Endothelial cell of umbilical vein (primary cell): Measurements from ENCODE around the gene PTGER3. TPM values are rescaled to one million over a fixed set of nuclear protein-coding genes. Genes with fewer than 3 reads are reported as not detected.

Experiments
- BruUV-seq: library from RNA; stranded (reverse); fragments of 400-500 nt; replicated peaks from 2 replicates; lab custom pipeline; 2021; lab: Mats Ljungman, UMichigan
- CTCF ChIA-PET: fragments of 300-600, 350-600 bp; sonication (Branson Sonifier 250); formaldehyde crosslinking; loops from one replicate; lab custom pipeline; 2021; ENCODE audit warnings: antibody characterized with exemption, inconsistent platforms; lab: Charles Lee
- POLR2A ChIA-PET: fragments of 300-600, 350-600 bp; sonication (Branson Sonifier 250); formaldehyde crosslinking; loops from one replicate; lab custom pipeline; 2021; ENCODE audit warnings: antibody characterized with exemption, inconsistent platforms; lab: Charles Lee
- DNase-seq: peaks from one replicate; pipeline ENCODE4 v3.0.0-alpha.2; 2011; ENCODE audit warnings: low read depth, low spot score
- FAIRE-seq: peaks from 2 replicates; lab custom pipeline; 2011; peaks lifted over from hg19 to GRCh38; lab: Jason Lieb, UNC
- H2AFZ ChIP-seq: 2 replicates; pipeline ENCODE4 v1.6.0; 2012; ENCODE audit warnings: low read depth, low read length, control low read depth, inconsistent platforms
- H3K27ac ChIP-seq: 2 replicates; pipeline ENCODE4 v1.5.1; 2011; ENCODE audit warnings: low read depth, mild to moderate bottlenecking, control low read depth, low read length, moderate library complexity; ENCODE audit not compliant: insufficient read depth
- H3K27me3 ChIP-seq, 2 experiments: 2 replicates each; pipeline versions ENCODE4 v1.6.0 to v1.6.1; 2011; ENCODE audit warnings: low read length in 2 of 2, mixed read lengths in 1 of 2; ENCODE audit not compliant: control insufficient read depth in 2 of 2, insufficient read depth in 2 of 2
- H3K36me3 ChIP-seq, 2 experiments: 2 replicates in 1 of 2; 3 replicates in 1 of 2; pipeline ENCODE4 v1.5.1; 2011; ENCODE audit warnings: low read length in 2 of 2, mild to moderate bottlenecking in 1 of 2, moderate library complexity in 1 of 2; ENCODE audit not compliant: control insufficient read depth in 2 of 2, insufficient read depth in 2 of 2; ENCODE audit errors: extremely low read depth in 1 of 2
- H3K4me1 ChIP-seq: 3 replicates; pipeline ENCODE4 v1.5.1; 2011; ENCODE audit warnings: mild to moderate bottlenecking, low read length; ENCODE audit not compliant: control insufficient read depth, insufficient read depth; ENCODE audit errors: extremely low read depth
- H3K4me2 ChIP-seq: 2 replicates; pipeline ENCODE4 v1.6.1; 2011; ENCODE audit warnings: low read length, control low read depth, mixed read lengths; ENCODE audit not compliant: insufficient read depth
- H3K4me3 ChIP-seq, 3 experiments: fragments of 200-600 bp in 1 of 3; sonication (generic), shearing (Covaris generic) in 1 of 3; replicated peaks in 1 of 3; 2 replicates each; pipeline ENCODE4 v1.5.1; 2011 to 2016; ENCODE audit warnings: control low read depth in 3 of 3, low read length in 3 of 3, mild to moderate bottlenecking in 2 of 3, inconsistent platforms in 1 of 3, low read depth in 1 of 3, moderate library complexity in 1 of 3; ENCODE audit not compliant: insufficient read depth in 1 of 3
- H3K79me2 ChIP-seq: 2 replicates; pipeline ENCODE4 v1.6.0; 2012; ENCODE audit warnings: low read length, inconsistent platforms; ENCODE audit not compliant: control insufficient read depth, insufficient read depth
- H3K9ac ChIP-seq: replicated peaks from 2 replicates; pipeline ENCODE3; 2011; ENCODE audit warnings: low read length, control low read depth; ENCODE audit not compliant: insufficient read depth; ENCODE audit errors: extremely low read depth
- H3K9me1 ChIP-seq: replicated peaks from 3 replicates; pipeline ENCODE4 v1.6.0; 2011; ENCODE audit warnings: mild to moderate bottlenecking, low read length; ENCODE audit not compliant: control insufficient read depth, insufficient read depth; ENCODE audit errors: extremely low read depth
- H3K9me3 ChIP-seq: replicated peaks from 2 replicates; pipeline ENCODE4 v1.5.1; 2012; ENCODE audit warnings: low read length, inconsistent platforms; ENCODE audit not compliant: control insufficient read depth, insufficient read depth
- H4K20me1 ChIP-seq: replicated peaks from 2 replicates; pipeline ENCODE3; 2011; ENCODE audit warnings: mild to moderate bottlenecking, low read length; ENCODE audit not compliant: control insufficient read depth, insufficient read depth; ENCODE audit errors: extremely low read depth
- CTCF ChIP-seq, 2 donors: IDR thresholded peaks; 1 replicate in 1 of 2; 2 replicates in 1 of 2; pipeline ENCODE4 v1.5.1; 2011; ENCODE audit warnings: low read length in 2 of 2, mild to moderate bottlenecking in 2 of 2, moderate library complexity in 2 of 2, control low read depth in 1 of 2, inconsistent platforms in 1 of 2, low read depth in 1 of 2; ENCODE audit not compliant: insufficient read depth in 1 of 2; ENCODE audit errors: extremely low read depth in 1 of 2
- EZH2 ChIP-seq: IDR thresholded peaks from 2 replicates; pipeline ENCODE4 v1.6.1; 2012; ENCODE audit warnings: borderline replicate concordance, low read depth, mild to moderate bottlenecking, moderate library complexity, low read length, inconsistent platforms; ENCODE audit not compliant: severe bottlenecking
- FOS ChIP-seq: IDR thresholded peaks from 2 replicates; pipeline ENCODE4 v1.6.1; 2011; ENCODE audit warnings: mild to moderate bottlenecking, low read length, moderate library complexity, borderline replicate concordance; ENCODE audit not compliant: insufficient read depth
- GATA2 ChIP-seq: IDR thresholded peaks from 2 replicates; pipeline ENCODE4 v1.7.0; 2011; ENCODE audit warnings: low read depth, mild to moderate bottlenecking, moderate library complexity, mixed read lengths, low read length; ENCODE audit not compliant: insufficient read length, insufficient read depth
- JUN ChIP-seq: IDR thresholded peaks from 2 replicates; pipeline ENCODE4 v1.6.1; 2011; ENCODE audit warnings: borderline replicate concordance, low read depth; ENCODE audit not compliant: insufficient read length, insufficient read depth
- MAX ChIP-seq: IDR thresholded peaks from 2 replicates; pipeline ENCODE4 v1.6.1; 2011; ENCODE audit not compliant: insufficient read depth, insufficient read length
- POLR2AphosphoS5 ChIP-seq: IDR thresholded peaks from 2 replicates; pipeline ENCODE4 v1.6.1; 2012; ENCODE audit warnings: low read depth, mild to moderate bottlenecking, control low read depth, low read length, moderate library complexity; ENCODE audit not compliant: insufficient read depth
- dilution Hi-C: fragments of 300-500 bp; cut with MboI; formaldehyde crosslinking; loops from one replicate; pipeline ENCODE4 v1.15.0; 2019; ENCODE audit warnings: low sequenced_read_pairs; ENCODE audit not compliant: extremely low pct_ligation_motif_present
- intact Hi-C: fragments of 100-400 bp; cut with micrococcal nuclease; formaldehyde crosslinking; loops from one replicate; pipeline ENCODE4 v1.10.0; 2022
- polyA plus RNA-seq, 4 experiments: library from polyadenylated mRNA; depleted of rRNA in 3 of 4; stranded (reverse) in 3 of 4; unstranded in 1 of 4; fragments of >200 nt; gene quantifications; 2 replicates each; pipeline versions ENCODE4 v1.2.1 to v1.2.3, GENCODE V29; 2011 to 2012; ENCODE audit warnings: missing spikeins in 1 of 4
- total RNA-seq: library from RNA; stranded (reverse); gene quantifications from 2 replicates; pipeline ENCODE4 v1.2.3, GENCODE V29; 2021

PTGER3 gene
- total and polyA plus RNA-seq, 2 donors (not counting 3 experiments of a cell fraction or from before 2014, with no cell fraction given) = 0.01 TPM; not detected in 1

- TF ChIP-seq FOS = no peak
- no peak for TF ChIP-seq POLR2AphosphoS5
- TF ChIP-seq CTCF (IDR thresholded peaks at IDR 0.05; ENCODE audit: extremely low read depth in 1 of 2, insufficient read depth in 1 of 2, low read depth in 1 of 2, low read length in 2 of 2) = no peak
- no peak for TF ChIP-seq EZH2
- TF ChIP-seq GATA2 = no peak
- TF ChIP-seq JUN = no peak
- TF ChIP-seq MAX = no peak
- DNase-seq (peak; percentile 46), FAIRE-seq (no peak)
- Histone ChIP-seq H3K9me3 (no peaks in the 10 kb centered on the region), H3K9me1 (no peaks in the 10 kb centered on the region), H3K9ac (no peak overlapping the region), H3K4me3 (no peak overlapping the region), H3K36me3 (no peaks in the 10 kb centered on the region), H2AFZ (no peak overlapping the region), H3K79me2 (no peaks in the 10 kb centered on the region), H3K27me3 (no peaks in the 10 kb centered on the region), H4K20me1 (no peaks in the 10 kb centered on the region), H3K27ac (no peak overlapping the region), H3K4me1 (no peaks in the 10 kb centered on the region), H3K4me2 (no peak overlapping the region)
- POLR2A ChIA-PET = no interaction called here
- BruUV-seq = no TSS peak
- dilution Hi-C loops = no loop called here
- intact Hi-C loops = no loop called here
- CTCF ChIA-PET = interaction anchor here (1.3 kb wide), 1 partner anchor 10 kb away, joined by 4 read pairs; no protein-coding TSS in a partner anchor
Measured at GRCh38 chr1:70979313-70979712, 68.3 kb downstream of the PTGER3 start.
